ENCODE measurements around the gene ACADL. TPM values are rescaled to one million over a fixed set of nuclear protein-coding genes. Genes with fewer than 3 reads are reported as not detected.
A peak's percentile ranks its signal among the peaks of the same experiment; 100 is the strongest.

The ACADL gene
- total and polyA plus RNA-seq, 2 of the 13 experiments (the other 11 are each of a cell fraction or from before 2014, with no cell fraction given), result not detected

DNA sequence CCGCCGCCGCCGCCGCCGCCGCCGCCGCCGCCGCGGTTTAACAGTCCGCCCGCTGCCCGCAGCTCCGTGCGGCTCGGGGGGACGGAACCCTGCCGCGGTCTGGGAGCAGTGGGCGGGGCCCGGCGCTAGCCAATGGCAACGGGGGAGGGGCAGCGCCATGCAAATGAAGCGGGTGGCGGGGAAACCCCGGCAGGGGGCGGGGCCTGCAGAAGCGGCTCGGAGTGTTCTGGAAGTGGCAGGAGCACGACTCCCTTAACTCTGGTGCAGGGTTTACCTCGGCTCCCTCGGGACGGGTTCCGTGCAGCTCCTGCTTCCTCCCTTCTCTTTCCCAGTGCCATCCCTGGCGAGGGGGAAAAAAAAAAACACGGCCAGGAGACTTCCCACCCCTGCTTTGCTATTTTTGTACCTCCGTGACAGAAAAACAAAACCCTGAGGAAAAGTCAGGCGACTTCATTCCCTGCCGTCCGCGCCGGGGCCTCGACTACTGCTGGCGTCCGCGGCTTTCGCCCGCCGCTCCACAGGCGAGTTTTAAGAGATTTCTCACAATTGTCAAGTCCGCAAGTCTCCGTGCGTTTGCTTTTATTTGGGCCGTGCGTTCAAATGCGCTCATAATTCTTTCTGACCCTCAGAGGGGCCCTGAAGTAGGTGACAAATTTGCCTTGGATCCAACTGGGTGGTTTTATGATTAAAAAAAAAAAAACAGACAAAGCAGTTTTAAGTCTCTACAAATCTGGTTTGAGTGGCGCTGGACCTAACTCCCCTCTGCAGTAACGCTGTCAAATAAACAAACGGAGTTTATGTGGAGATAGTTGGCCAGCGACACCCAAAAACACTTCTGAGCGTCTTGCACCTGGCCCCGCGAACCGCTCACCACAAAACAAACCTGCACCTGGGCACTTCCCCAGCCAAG is 53.7 kb downstream of the ACADL start, which contains the start of gene KANSL1L (continued):
- TF ChIP-seq, protein P1, sequence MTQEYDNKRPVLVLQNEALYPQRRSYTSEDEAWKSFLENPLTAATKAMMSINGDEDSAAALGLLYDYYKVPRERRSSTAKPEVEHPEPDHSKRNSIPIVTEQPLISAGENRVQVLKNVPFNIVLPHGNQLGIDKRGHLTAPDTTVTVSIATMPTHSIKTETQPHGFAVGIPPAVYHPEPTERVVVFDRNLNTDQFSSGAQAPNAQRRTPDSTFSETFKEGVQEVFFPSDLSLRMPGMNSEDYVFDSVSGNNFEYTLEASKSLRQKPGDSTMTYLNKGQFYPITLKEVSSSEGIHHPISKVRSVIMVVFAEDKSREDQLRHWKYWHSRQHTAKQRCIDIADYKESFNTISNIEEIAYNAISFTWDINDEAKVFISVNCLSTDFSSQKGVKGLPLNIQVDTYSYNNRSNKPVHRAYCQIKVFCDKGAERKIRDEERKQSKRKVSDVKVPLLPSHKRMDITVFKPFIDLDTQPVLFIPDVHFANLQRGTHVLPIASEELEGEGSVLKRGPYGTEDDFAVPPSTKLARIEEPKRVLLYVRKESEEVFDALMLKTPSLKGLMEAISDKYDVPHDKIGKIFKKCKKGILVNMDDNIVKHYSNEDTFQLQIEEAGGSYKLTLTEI (CRISPR knock-in tag; conservative IDR thresholded peaks at IDR 0.05), result no peak
- TF ChIP-seq TEAD2 (CRISPR knock-in tag; IDR thresholded peaks at IDR 0.05), result no peak
- no peak for TF ChIP-seq ZNF282 (IDR thresholded peaks at IDR 0.05; ENCODE audit: partially characterized antibody)
- TF ChIP-seq, protein P2, sequence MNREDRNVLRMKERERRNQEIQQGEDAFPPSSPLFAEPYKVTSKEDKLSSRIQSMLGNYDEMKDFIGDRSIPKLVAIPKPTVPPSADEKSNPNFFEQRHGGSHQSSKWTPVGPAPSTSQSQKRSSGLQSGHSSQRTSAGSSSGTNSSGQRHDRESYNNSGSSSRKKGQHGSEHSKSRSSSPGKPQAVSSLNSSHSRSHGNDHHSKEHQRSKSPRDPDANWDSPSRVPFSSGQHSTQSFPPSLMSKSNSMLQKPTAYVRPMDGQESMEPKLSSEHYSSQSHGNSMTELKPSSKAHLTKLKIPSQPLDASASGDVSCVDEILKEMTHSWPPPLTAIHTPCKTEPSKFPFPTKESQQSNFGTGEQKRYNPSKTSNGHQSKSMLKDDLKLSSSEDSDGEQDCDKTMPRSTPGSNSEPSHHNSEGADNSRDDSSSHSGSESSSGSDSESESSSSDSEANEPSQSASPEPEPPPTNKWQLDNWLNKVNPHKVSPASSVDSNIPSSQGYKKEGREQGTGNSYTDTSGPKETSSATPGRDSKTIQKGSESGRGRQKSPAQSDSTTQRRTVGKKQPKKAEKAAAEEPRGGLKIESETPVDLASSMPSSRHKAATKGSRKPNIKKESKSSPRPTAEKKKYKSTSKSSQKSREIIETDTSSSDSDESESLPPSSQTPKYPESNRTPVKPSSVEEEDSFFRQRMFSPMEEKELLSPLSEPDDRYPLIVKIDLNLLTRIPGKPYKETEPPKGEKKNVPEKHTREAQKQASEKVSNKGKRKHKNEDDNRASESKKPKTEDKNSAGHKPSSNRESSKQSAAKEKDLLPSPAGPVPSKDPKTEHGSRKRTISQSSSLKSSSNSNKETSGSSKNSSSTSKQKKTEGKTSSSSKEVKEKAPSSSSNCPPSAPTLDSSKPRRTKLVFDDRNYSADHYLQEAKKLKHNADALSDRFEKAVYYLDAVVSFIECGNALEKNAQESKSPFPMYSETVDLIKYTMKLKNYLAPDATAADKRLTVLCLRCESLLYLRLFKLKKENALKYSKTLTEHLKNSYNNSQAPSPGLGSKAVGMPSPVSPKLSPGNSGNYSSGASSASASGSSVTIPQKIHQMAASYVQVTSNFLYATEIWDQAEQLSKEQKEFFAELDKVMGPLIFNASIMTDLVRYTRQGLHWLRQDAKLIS (CRISPR knock-in tag; IDR thresholded peaks at IDR 0.05), result no peak
- no peak for TF ChIP-seq TOE1 (CRISPR knock-in tag; IDR thresholded peaks at IDR 0.05)
- no peak for TF ChIP-seq REPIN1 (CRISPR knock-in tag; IDR thresholded peaks at IDR 0.05; ENCODE audit: borderline replicate concordance, low read depth)
- TF ChIP-seq FOSL1 (CRISPR knock-in tag; IDR thresholded peaks at IDR 0.05; ENCODE audit: borderline replicate concordance), result no peak
- TF ChIP-seq, protein P3, sequence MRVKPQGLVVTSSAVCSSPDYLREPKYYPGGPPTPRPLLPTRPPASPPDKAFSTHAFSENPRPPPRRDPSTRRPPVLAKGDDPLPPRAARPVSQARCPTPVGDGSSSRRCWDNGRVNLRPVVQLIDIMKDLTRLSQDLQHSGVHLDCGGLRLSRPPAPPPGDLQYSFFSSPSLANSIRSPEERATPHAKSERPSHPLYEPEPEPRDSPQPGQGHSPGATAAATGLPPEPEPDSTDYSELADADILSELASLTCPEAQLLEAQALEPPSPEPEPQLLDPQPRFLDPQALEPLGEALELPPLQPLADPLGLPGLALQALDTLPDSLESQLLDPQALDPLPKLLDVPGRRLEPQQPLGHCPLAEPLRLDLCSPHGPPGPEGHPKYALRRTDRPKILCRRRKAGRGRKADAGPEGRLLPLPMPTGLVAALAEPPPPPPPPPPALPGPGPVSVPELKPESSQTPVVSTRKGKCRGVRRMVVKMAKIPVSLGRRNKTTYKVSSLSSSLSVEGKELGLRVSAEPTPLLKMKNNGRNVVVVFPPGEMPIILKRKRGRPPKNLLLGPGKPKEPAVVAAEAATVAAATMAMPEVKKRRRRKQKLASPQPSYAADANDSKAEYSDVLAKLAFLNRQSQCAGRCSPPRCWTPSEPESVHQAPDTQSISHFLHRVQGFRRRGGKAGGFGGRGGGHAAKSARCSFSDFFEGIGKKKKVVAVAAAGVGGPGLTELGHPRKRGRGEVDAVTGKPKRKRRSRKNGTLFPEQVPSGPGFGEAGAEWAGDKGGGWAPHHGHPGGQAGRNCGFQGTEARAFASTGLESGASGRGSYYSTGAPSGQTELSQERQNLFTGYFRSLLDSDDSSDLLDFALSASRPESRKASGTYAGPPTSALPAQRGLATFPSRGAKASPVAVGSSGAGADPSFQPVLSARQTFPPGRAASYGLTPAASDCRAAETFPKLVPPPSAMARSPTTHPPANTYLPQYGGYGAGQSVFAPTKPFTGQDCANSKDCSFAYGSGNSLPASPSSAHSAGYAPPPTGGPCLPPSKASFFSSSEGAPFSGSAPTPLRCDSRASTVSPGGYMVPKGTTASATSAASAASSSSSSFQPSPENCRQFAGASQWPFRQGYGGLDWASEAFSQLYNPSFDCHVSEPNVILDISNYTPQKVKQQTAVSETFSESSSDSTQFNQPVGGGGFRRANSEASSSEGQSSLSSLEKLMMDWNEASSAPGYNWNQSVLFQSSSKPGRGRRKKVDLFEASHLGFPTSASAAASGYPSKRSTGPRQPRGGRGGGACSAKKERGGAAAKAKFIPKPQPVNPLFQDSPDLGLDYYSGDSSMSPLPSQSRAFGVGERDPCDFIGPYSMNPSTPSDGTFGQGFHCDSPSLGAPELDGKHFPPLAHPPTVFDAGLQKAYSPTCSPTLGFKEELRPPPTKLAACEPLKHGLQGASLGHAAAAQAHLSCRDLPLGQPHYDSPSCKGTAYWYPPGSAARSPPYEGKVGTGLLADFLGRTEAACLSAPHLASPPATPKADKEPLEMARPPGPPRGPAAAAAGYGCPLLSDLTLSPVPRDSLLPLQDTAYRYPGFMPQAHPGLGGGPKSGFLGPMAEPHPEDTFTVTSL (CRISPR knock-in tag; IDR thresholded peaks at IDR 0.05; ENCODE audit: borderline replicate concordance), result 0 out of 2 replicates have a peak, but pooled peaks have one; percentile 25
- TF ChIP-seq, protein P4, sequence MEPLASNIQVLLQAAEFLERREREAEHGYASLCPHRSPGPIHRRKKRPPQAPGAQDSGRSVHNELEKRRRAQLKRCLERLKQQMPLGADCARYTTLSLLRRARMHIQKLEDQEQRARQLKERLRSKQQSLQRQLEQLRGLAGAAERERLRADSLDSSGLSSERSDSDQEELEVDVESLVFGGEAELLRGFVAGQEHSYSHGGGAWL (CRISPR knock-in tag; IDR thresholded peaks at IDR 0.05), result 0 out of 2 replicates have a peak, but pooled peaks have one; percentile 21
- TF ChIP-seq, protein P5, sequence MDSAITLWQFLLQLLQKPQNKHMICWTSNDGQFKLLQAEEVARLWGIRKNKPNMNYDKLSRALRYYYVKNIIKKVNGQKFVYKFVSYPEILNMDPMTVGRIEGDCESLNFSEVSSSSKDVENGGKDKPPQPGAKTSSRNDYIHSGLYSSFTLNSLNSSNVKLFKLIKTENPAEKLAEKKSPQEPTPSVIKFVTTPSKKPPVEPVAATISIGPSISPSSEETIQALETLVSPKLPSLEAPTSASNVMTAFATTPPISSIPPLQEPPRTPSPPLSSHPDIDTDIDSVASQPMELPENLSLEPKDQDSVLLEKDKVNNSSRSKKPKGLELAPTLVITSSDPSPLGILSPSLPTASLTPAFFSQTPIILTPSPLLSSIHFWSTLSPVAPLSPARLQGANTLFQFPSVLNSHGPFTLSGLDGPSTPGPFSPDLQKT (CRISPR knock-in tag; IDR thresholded peaks at IDR 0.05; ENCODE audit: borderline replicate concordance), result no peak
- no peak for TF ChIP-seq ZNF143 (CRISPR knock-in tag; IDR thresholded peaks at IDR 0.05)
- TF ChIP-seq, protein P6, sequence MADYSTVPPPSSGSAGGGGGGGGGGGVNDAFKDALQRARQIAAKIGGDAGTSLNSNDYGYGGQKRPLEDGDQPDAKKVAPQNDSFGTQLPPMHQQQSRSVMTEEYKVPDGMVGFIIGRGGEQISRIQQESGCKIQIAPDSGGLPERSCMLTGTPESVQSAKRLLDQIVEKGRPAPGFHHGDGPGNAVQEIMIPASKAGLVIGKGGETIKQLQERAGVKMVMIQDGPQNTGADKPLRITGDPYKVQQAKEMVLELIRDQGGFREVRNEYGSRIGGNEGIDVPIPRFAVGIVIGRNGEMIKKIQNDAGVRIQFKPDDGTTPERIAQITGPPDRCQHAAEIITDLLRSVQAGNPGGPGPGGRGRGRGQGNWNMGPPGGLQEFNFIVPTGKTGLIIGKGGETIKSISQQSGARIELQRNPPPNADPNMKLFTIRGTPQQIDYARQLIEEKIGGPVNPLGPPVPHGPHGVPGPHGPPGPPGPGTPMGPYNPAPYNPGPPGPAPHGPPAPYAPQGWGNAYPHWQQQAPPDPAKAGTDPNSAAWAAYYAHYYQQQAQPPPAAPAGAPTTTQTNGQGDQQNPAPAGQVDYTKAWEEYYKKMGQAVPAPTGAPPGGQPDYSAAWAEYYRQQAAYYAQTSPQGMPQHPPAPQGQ (CRISPR knock-in tag; IDR thresholded peaks at IDR 0.05; ENCODE audit: borderline replicate concordance), result no peak

All from HepG2 (cell line).